SU-DHL-6 (cell line): ENCODE data around the gene EPC2.

ENCODE experiments used
- EZH2phosphoT487 ChIP-seq: fragments of 200-600 bp; sonication (generic), shearing (Covaris generic); conservative IDR thresholded peaks from 2 replicates; pipeline ENCODE4 v1.6.1; 2018; ENCODE audit warnings: mild to moderate bottlenecking, antibody characterized with exemption, low read length, moderate library complexity, mixed read lengths
- TF ChIP-seq, protein P1 (sequence below): fragments of 200-600 bp; sonication (generic); IDR thresholded peaks from one replicate; pipeline ENCODE4 v1.5.1; 2017; ENCODE audit warnings: antibody characterized with exemption, mild to moderate bottlenecking, low read length, moderate library complexity; ENCODE audit not compliant: insufficient read depth, poor library complexity, severe bottlenecking

DNA sequence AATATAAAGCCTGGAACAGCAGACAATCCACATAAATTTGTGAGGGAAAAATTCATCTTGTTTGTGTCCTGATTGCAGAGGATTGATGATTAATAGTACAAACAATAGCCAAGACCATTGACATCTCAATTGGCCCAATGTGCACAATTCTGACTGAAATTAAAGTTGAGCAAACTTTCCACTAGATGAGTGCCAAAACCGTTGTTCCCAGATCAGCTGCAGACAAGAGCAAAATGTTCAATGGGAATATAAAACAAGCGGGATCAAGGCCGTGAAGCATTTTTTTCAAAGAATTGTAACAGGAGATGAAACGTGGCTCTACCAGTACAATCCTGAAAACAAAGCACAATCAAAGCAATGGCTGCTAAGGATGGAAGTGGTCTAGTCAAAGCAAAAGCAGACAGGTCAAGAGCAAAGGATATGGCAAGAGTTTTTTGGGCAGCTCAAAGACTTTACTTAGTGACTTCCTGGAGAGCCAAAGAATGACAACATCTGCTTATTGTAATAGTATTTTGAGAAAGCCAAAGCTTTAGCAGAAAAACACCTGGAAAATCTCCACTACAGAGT is 174.6 kb downstream of the EPC2 start:
- TF ChIP-seq, protein P1, sequence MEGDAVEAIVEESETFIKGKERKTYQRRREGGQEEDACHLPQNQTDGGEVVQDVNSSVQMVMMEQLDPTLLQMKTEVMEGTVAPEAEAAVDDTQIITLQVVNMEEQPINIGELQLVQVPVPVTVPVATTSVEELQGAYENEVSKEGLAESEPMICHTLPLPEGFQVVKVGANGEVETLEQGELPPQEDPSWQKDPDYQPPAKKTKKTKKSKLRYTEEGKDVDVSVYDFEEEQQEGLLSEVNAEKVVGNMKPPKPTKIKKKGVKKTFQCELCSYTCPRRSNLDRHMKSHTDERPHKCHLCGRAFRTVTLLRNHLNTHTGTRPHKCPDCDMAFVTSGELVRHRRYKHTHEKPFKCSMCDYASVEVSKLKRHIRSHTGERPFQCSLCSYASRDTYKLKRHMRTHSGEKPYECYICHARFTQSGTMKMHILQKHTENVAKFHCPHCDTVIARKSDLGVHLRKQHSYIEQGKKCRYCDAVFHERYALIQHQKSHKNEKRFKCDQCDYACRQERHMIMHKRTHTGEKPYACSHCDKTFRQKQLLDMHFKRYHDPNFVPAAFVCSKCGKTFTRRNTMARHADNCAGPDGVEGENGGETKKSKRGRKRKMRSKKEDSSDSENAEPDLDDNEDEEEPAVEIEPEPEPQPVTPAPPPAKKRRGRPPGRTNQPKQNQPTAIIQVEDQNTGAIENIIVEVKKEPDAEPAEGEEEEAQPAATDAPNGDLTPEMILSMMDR, result no peak
- no peak for TF ChIP-seq EZH2phosphoT487
